DMS79 treated with DMSO at 0.1 percent for 48 hours (cell line): ENCODE results near the gene TP53AIP1.
"Not testable (repeated sequence)": the region's sequence is repeated elsewhere in the genome, so short reads cannot be mapped to it uniquely, and the experiment has no call there.

Experiments
- DNase-seq: peaks from one replicate; lab custom pipeline; 2025; lab: John Stamatoyannopoulos, UW

TP53AIP1 gene

DNA sequence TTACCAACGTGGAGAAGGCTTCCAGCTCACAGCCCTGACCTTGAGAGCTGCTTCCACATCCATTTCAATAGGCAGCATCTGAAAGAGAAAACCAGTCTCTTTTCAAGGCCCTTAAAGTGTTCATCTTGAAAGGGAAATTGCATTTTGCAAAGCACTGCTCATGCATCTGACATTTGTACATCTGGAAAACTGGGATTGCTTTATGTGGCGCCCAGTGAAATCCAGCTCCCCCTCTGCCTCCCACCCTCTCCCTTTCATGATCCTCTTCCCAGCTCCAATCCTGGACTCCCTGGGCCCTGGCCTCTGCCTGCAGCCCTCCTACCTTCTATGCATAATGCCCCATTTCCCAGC is 17.4 kb downstream of the TP53AIP1 start:
- no peak for DNase-seq

DNA sequence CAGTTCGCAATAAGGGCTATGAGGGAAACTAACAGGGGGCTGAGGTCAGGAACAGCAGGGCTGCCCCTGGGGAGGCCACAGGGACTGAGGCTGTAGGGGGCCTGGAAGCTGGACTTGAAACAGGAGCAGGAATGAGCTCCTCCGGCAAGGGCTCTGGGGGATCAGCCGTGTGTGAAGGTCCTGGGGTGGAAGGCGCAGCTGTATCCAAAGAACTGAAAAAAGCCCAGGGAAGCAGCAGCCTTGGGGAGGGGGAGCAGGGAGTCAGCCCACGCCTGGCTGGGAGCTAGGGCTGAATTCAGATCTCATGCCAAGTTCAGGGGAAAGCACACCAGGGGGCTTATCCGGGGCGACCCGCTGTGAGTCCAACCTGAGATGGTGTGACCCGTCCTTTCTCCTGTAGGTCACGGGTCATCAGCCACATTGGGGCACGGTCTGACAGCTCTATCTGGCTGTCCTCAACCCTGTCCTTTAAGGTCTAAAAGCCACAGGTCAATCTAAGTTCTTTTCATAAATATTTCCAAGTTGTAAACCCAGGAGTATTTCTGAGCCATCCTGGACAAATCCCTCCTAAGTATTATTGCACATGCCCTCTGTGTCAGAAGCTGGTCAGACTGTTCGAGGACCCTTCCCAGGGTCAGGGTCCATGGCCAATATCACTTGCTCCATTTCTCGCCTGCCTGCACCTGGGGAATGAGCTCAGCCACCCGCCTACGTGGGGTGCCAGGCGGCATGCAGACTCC is 18.0 kb downstream of the TP53AIP1 start:
- DNase-seq, result no peak

DNA sequence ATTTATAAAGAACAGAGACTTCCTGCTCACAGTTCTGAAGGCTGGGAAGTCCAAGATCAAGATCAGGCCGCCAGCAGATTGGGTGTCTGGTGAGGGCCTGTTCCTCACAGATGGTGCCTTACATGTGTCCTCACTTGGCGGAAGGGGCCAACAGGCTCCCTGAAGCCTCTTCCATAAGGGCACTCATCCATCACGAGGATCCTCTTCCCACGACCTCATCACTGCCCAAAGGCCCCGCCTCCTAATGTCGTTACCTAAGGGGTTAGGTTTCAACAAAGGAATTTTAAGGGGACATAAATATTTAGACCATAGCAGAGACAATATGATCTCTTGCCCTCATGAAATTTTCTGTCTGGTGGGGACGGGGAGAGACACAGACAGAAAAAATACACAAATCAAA is 18.6 kb downstream of the TP53AIP1 start:
- no peak for DNase-seq

DNA sequence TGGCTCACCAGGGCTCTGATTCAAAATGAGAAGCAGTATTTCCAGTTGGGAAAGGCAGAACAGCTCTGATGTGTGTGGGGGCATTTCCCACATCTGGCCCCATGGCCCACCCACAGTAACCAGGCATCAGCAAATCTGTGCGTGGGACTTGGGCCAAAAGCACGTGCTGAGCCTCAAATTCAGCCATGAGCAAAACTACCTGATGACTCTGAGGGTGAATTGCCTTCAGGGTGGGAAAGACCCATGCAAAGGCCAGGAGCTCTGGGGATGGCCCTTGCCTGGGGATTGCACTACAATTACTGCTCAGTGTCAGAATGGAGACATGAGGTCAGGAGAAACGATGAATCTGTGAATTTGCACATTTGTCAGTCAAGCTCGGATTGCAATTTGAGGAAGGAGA is 20.9 kb downstream of the TP53AIP1 start:
- DNase-seq, result no peak

DNA sequence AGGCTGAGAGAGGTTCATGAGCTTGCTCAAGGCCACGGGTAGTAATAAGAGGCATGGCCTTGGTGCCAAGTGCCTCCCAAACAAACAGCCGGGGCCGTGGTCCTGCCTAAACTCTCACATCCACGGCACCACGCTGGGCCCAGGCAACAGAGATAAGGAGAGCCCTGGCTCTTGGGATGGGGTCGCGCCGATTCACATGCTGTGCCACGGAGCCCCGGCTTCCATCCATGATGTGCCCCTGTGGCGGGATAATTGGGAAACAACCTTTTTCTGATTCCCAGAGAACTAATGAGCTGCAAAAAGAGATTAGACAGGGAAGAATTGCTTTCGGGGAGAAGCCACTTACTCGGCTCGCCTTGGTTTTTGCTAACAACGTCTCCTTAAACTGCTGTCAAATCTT is 22.0 kb downstream of the TP53AIP1 start:
- DNase-seq, result no peak

DNA sequence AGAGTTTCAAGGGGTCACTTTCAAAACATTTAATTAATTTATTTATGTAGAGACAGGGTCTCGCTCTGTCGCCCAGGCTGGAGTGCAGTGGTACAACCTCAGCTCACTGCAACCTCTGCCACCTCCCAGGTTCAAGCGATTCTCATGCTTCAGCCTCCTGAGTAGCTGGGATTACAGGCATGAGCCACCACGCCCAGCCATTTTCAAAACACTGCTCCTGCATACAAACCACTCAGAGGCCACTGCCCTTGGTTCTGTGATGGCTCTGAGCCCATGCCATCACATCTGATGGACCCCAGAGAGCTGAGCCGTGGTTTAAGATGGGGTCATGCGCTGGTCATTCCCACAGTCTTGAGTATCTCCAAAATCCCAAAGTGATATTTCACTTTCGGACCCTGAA is 23.0 kb downstream of the TP53AIP1 start:
- not testable (repeated sequence) for DNase-seq

DNA sequence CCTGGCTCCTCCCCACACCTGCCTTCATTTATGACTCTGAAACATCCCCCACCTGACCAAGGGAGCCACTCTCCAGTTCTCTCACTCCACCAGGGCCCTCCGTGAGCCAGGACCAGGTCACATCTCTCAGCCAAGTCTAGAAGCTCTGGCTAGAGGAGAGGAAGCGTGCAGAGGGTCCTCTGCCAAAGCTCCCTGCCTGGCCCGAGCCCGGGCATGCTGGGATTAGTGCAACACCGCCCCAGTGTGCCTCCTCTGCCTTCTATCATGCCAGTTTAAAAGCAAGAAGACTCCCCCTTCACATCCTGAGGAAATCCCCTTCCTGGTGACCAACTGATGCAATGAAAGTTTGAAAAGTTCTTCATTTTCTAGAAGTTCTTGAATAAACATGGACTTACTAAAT is 23.5 kb downstream of the TP53AIP1 start:
- no peak for DNase-seq

DNA sequence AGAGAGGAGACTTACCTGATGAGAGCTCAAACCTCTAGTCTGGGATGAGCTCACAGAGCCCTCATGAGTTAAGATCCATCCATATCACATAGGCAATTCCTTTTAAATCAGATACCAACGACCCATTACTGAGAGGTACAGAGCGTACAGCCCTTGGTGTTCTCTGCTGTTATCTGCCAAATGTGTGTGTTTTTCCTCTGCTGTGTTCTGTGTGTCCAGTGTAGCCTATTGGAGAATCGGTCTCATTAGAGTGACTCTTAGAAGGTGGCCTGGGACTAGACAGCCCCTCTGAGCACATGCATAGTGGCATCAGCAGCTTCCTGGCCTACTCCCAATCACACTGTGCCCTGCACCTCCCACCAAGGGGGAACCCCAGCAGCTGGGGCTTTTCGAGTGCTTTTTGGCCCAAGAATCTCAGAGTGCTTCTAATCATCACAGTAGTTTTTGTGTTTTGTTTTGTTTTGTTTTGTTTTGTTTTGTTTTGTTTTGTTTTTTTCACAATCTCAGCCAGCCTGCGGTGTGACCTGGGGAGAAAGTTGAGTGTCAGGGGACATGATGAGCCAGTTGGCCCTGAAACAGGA is 25.4 kb downstream of the TP53AIP1 start:
- DNase-seq, result no peak

DNA sequence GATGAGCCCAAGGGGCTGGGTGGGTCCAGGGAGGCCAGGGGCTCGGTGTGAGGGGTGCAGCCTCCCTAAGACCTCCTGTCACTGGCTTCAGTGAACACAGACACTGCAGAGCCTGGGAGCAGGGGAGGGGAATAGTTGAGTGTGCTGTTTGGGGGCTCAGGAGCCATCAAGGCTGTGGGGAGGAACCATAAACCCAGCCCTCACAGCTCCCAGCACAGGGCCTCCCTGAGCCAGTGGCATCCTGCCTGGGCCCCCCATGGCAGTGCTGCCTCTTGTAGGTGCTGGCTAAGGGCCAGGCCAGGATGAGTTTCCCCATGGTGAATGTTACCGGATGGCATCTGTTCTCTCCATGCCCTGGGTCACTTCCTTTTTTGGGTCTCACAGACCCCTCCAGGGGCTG is 26.0 kb downstream of the TP53AIP1 start:
- no peak for DNase-seq

DNA sequence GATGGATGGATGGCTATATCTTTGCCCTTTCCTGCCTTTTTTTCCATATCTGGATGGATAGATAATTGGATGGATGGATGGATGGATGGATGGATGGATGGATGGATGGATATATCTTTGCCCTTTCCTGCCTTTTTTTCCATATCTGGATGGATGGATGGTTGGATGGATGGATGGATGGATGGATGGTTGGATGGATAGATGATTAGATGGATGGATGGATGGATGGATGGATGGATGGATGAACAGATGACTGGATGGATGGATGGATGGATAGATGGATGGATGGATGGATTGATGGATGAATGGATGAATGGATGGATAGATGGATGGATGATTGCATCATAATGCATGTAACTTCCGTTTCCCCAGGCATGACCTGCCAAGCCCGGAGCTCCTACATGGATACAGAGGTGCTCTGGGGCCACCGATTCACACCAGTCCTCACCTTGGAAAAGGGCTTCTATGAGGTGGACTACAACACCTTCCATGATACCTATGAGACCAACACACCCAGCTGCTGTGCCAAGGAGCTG is 26.6 kb downstream of the TP53AIP1 start:
- DNase-seq, result no peak

DNA sequence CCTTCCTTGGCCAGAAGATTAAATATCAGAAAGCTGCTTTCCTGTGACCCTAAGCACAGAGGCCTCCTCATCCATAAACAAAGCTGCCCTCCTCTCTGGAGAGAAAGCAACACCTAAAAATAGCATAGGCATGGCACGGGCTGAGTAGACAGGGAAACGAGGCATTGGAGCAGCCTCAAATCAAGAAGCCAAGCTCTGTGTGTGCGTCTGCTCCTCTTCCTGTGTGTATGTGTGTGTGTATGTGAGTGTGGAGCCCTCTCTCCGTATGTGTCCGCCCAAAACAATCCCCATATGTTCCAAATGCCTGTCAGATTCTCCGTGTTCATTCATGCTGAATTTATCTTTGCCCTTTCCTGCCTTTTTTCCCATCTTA is 27.5 kb downstream of the TP53AIP1 start:
- no peak for DNase-seq

DNA sequence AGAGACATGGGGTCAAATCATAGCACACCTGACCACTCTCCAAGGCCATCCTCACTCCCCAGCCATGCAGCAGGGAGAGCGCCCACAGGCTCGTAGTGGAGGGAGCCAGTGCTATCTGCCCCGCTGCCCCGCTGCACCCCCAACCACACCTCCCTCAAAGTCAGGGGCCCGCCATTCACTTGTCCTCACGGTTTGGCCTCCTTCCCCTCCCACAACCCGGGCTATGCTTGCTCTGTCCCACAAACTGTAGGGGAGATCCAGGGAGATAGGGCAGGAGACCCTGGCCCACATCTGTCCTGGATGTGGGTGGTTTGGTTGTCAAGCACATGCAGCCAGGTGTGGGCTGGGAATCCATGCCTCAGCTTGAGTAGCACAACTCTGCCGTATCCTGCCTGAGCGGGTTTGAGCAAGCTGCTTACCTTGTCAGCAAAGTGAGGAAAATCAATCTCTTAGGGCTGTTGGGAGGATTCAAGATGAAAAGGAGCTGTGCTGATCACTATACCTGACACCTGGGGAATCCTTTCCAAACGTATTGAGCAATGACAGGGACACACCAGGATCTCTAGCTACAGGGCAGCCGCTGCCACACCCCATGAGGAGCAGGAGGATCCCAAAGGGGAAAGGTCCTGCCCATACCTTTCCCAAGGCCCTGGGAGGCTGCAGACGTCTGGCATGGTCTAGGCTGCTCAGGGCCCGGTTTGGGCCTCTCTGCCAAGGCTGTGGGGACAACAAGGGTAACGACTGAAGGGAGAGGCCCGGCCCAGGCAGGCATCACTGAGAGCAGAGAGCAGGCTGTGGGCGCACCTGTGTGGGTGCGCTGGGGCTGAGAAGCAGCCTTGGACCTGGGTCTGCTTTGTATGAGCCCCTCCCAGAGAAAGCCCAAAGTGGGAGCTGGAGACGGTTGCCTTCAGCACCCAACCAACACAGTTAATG is 28.2 kb downstream of the TP53AIP1 start:
- no peak for DNase-seq

DNA sequence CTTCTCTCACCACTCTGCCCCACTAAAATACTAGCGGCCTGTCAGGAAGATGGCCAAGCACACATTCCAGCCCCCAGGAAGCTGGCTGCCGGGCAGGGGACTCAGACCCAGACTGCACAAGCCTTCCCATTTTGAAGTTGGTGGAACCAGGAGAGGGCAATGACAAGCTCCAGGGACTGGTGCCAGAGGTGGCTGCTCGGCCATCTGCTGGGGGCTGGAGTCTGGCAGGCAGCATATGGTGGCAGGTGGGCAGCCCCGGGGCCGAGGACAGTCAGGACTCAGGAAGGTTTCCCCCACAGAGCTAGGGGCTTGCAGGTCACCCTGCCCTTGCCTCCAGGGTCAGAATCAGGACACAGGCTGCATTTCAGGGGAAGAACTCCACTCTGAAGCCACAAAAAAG is 28.9 kb downstream of the TP53AIP1 start:
- DNase-seq, result no peak

DNA sequence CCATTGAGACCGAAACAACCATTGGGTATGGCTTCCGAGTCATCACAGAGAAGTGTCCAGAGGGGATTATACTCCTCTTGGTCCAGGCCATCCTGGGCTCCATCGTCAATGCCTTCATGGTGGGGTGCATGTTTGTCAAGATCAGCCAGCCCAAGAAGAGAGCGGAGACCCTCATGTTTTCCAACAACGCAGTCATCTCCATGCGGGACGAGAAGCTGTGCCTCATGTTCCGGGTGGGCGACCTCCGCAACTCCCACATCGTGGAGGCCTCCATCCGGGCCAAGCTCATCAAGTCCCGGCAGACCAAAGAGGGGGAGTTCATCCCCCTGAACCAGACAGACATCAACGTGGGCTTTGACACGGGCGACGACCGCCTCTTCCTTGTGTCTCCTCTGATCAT is 31.0 kb downstream of the TP53AIP1 start:
- no peak for DNase-seq

DNA sequence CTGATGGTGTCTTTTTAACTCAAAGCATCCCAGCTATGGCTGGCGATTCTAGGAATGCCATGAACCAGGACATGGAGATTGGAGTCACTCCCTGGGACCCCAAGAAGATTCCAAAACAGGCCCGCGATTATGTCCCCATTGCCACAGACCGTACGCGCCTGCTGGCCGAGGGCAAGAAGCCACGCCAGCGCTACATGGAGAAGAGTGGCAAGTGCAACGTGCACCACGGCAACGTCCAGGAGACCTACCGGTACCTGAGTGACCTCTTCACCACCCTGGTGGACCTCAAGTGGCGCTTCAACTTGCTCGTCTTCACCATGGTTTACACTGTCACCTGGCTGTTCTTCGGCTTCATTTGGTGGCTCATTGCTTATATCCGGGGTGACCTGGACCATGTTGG is 31.4 kb downstream of the TP53AIP1 start:
- no peak for DNase-seq

DNA sequence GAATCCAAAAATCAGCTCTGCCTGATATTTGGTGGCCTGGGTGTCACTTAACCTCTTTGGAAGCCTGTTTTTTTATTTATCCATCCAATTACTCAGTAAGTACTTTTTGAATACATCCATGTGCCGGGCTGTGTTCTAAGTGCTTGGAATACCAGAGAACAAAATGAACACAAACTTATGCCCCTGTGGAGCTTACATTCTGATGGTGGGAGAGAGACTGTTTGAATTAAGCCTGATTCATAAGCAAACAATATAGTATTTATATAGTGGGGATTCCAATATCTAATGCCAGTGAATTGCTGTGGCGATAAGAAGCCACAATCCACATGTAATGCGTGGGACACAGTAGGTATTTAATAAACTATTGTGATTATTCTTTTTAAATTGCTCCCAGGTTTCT is 32.1 kb downstream of the TP53AIP1 start:
- no peak for DNase-seq

DNA sequence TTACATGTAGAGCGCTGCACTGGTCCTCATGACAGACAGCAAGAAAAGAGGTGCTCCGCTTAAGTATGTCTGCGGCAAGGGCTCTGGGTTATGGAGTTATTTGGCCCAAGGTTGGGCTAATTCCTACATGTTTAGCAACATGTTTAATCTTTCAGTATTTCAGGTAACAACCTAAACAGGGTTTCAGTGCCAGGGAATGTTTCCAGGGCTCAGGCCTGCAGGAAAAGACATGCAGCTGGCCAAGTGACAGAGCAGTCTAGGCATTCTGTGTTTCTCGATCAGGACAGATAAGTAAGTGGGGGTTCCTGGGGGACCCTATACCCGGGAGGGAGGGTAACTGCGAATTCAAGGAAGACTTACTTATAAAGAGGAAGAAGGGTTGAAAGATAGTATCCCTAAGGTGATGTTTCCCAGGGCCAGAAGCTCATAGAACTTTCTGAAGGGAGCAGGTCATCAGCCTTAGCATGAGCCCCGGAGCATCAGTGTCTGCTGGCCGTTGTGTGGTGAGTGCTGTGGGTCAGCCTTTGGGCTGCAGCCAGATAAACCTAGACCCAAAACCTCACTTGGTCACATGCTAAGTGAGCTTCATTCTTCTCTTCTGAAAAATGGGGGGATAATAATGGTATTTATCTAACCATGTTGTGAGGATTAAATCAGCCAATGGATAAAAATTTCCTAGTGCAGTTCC is 33.1 kb downstream of the TP53AIP1 start:
- no peak for DNase-seq

DNA sequence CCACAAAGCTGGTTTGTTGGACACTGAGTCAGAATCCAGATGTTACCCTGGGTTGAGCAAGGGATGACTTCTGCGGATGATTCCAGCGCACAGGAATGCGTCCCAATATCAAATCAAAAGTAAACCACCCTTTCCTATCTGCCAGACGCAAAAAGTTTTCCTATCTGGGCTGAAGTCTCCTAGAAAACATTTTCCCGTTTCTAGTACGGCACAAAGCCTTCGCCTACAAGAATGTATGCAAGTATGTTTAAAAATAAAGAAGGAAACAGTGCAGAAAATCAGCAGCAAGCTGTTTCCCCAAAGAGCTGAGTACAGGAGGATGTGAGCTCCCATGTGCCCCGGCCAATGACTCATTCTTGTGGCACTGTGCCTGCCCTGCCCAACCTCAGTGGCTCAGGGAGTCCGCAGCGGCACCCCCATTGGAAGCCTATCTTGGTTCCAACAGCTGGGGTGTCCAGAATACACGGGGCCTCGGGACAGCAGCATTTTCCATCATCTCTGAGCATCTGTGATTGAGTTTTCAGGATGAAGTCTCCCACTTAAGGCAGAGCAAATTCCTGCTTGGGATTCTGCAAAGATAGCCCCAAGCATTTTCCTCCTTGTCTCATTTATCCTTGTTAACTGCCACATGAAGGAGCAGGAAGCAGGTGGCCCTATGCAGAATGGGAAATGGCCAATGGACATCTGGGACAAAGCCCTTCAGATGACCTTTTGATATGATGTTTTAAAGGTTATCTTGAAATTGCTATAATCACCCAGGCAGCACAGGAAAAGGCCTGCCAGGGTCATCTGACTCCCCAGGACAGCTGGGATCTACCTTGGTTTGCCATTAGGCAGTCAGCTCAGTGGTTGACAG is 34.1 kb downstream of the TP53AIP1 start:
- DNase-seq, result no peak

DNA sequence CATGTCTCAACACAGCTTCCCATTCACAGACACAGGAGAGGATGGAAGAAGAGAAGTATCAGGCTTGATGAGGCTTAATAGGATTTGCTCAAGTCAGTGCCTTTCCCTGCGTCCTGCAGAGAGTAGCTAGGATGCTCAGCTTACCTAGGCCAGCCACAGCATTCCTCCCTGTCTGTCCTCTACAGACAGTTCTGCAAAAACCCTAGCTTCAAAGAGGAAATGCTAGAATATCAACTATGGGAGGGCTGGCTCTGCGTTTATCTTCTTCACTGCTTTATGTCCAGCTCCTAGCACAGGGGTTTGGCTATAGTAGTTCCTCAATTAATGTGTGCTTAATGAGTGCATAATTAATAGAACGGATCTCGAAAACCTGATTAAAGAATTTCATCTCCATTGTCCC is 35.1 kb downstream of the TP53AIP1 start:
- no peak for DNase-seq

DNA sequence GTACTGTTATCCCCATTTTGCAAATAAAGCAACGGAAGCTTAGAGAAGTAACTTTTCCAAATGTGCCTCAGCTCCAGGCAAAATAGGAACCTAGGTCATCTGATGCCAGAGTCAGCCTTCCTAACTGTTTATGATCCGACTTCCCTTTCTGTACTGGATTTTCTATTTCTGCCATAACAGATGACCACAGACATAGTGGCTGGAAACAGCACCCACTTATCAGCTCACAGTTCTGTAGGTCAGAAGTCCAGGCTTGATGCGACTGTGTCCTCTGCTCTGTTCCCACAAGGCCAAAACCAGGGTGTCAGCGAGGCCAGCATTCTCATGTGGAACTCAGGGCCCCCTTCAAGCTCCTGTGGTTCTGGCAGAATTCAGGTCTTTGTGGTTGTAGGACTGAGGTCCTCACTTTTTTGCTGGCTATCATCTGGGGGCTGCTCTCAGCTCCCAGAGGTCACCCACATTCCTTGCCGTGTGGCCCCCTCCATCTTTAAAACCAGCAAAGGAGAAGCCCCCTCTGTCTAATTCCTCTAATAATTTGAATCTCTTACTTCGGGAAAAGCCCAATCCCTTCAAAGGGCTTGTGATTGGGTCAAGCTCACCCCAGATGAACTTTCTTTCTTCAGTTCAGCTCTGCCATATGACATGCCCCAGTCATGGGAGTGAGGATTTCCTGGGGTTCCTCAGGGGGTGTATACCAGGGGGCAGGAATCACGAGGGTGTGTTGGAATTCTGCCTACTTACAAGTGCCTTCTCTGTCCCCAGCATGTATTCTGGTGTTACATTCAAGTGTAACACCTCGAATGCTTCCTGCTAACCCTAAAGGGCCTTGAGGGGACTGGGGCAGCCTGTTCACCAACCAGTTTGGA is 36.3 kb downstream of the TP53AIP1 start:
- DNase-seq, result no peak
